IMR-90 (cell line): ENCODE data around the gene ATF1. TPM values are rescaled to one million over a fixed set of nuclear protein-coding genes. Genes with fewer than 3 reads are reported as not detected.

Experiments used
- ATAC-seq: fragments of 200-7000 bp; cut with Tn5 transposase; 2 replicates; pipeline ENCODE4 v1.9.1; 2020; ENCODE audit warnings: low read depth, mild to moderate bottlenecking, moderate library complexity
- BruUV-seq: library from RNA; stranded (reverse); fragments of 400-500 nt; replicated peaks from 2 replicates; lab custom pipeline; 2021; lab: Mats Ljungman, UMichigan
- CTCF ChIA-PET: fragments of 300-600 bp; formaldehyde crosslinking; extraction: SDS; loops from one replicate; lab custom pipeline; 2021; ENCODE audit warnings: antibody characterized with exemption; lab: Yijun Ruan, JAX
- POLR2A ChIA-PET: fragments of 300-600 bp; sonication (Branson Sonifier 250); formaldehyde crosslinking; loops from one replicate; lab custom pipeline; 2022; ENCODE audit warnings: antibody characterized with exemption; ENCODE audit not compliant: unreplicated experiment; lab: Charles Lee
- DNase-seq: peaks from one replicate; pipeline ENCODE4 v3.0.0; 2013
- H2AFZ ChIP-seq: replicated peaks from 2 replicates; pipeline ENCODE3; 2013; ENCODE audit warnings: low read length, mild to moderate bottlenecking; ENCODE audit not compliant: poor library complexity
- H2AK5ac ChIP-seq: 2 replicates; pipeline ENCODE4 v1.6.1; 2013; ENCODE audit warnings: low read depth, low read length, inconsistent platforms
- H2AK9ac ChIP-seq: replicated peaks from 2 replicates; pipeline ENCODE3; 2013; ENCODE audit warnings: mild to moderate bottlenecking, low read depth, low read length, moderate library complexity; ENCODE audit not compliant: poor library complexity
- H2BK120ac ChIP-seq: 2 replicates; pipeline ENCODE4 v1.6.1; 2013; ENCODE audit warnings: low read depth, low read length, inconsistent platforms
- H2BK15ac ChIP-seq: 3 replicates; pipeline ENCODE4 v1.6.1; 2013; ENCODE audit warnings: low read depth, low read length, inconsistent platforms
- H2BK20ac ChIP-seq: 2 replicates; pipeline ENCODE4 v1.6.1; 2013; ENCODE audit warnings: low read depth, mild to moderate bottlenecking, inconsistent platforms, low read length, moderate library complexity
- H2BK5ac ChIP-seq: 2 replicates; pipeline ENCODE4 v1.6.1; 2013; ENCODE audit warnings: mild to moderate bottlenecking, low read depth, low read length, inconsistent platforms; ENCODE audit not compliant: poor library complexity, severe bottlenecking
- H3K14ac ChIP-seq: replicated peaks from 2 replicates; pipeline ENCODE4 v1.6.1; 2013; ENCODE audit warnings: low read depth, low read length, inconsistent platforms
- H3K18ac ChIP-seq: 2 replicates; pipeline ENCODE4 v1.6.1; 2013; ENCODE audit warnings: low read depth, low read length, control low read depth
- H3K23ac ChIP-seq: 2 replicates; pipeline ENCODE4 v1.6.1; 2013; ENCODE audit warnings: low read depth, low read length, inconsistent platforms
- H3K27ac ChIP-seq: 2 replicates; pipeline ENCODE4 v1.5.1; 2013; ENCODE audit warnings: mild to moderate bottlenecking, control low read depth, low read length; ENCODE audit not compliant: insufficient read depth
- H3K27me3 ChIP-seq: 2 replicates; pipeline ENCODE4 v1.6.1; 2013; ENCODE audit warnings: low read length; ENCODE audit not compliant: control insufficient read depth, insufficient read depth
- H3K36me3 ChIP-seq: 2 replicates; pipeline ENCODE4 v1.6.1; 2013; ENCODE audit warnings: low read length, mixed read lengths; ENCODE audit not compliant: control insufficient read depth, insufficient read depth
- H3K4ac ChIP-seq: 2 replicates; pipeline ENCODE4 v1.6.1; 2013; ENCODE audit warnings: low read depth, low read length, inconsistent platforms
- H3K4me1 ChIP-seq: 2 replicates; pipeline ENCODE4 v1.6.1; 2013; ENCODE audit warnings: low read length, mixed read lengths; ENCODE audit not compliant: control insufficient read depth, insufficient read depth
- H3K4me2 ChIP-seq: 2 replicates; pipeline ENCODE4 v1.6.1; 2013; ENCODE audit warnings: low read depth, mild to moderate bottlenecking, control low read depth, low read length, moderate library complexity
- H3K4me3 ChIP-seq: 2 replicates; pipeline ENCODE4 v1.5.1; 2013; ENCODE audit warnings: low read depth, mild to moderate bottlenecking, control low read depth, low read length, moderate library complexity; ENCODE audit not compliant: insufficient read depth
- H3K56ac ChIP-seq: 2 replicates; pipeline ENCODE4 v1.6.1; 2013; ENCODE audit warnings: low read length, inconsistent platforms; ENCODE audit not compliant: insufficient read depth; ENCODE audit errors: extremely low read depth
- H3K79me1 ChIP-seq, 2 experiments: 2 replicates each; pipeline ENCODE4 v1.6.1; 2013; ENCODE audit warnings: low read length in 2 of 2, inconsistent platforms in 1 of 2, low read depth in 1 of 2
- H3K9ac ChIP-seq: 2 replicates; pipeline ENCODE4 v1.6.1; 2013; ENCODE audit warnings: low read depth, low read length, control low read depth
- H3K9me1 ChIP-seq: 2 replicates; pipeline ENCODE4 v1.6.1; 2013; ENCODE audit warnings: low read length, inconsistent platforms; ENCODE audit not compliant: insufficient read depth
- H3K9me3 ChIP-seq: 2 replicates; pipeline ENCODE4 v1.6.1; 2013; ENCODE audit warnings: low read length; ENCODE audit not compliant: control insufficient read depth, insufficient read depth
- H4K20me1 ChIP-seq: 2 replicates; pipeline ENCODE4 v1.6.1; 2013; ENCODE audit warnings: low read length, inconsistent platforms; ENCODE audit not compliant: insufficient read depth
- H4K5ac ChIP-seq: 2 replicates; pipeline ENCODE4 v1.6.1; 2013; ENCODE audit warnings: mild to moderate bottlenecking, low read depth, low read length, control low read depth
- H4K8ac ChIP-seq, 2 experiments: 2 replicates each; pipeline ENCODE4 v1.6.1; 2013; ENCODE audit warnings: low read depth in 2 of 2, low read length in 2 of 2, control low read depth in 1 of 2, inconsistent platforms in 1 of 2
- H4K91ac ChIP-seq: 2 replicates; pipeline ENCODE4 v1.6.1; 2013; ENCODE audit warnings: low read depth, low read length, inconsistent platforms; ENCODE audit not compliant: insufficient read depth
- BHLHE40 ChIP-seq: fragments of 150-350 bp; IDR thresholded peaks from 2 replicates; pipeline ENCODE4 v1.6.1; 2016; ENCODE audit warnings: mild to moderate bottlenecking, low read depth, low read length
- CEBPB ChIP-seq: IDR thresholded peaks from 2 replicates; pipeline ENCODE4 v1.6.1; 2012; ENCODE audit warnings: low read depth, low read length, improper control_type of control experiment
- FOS ChIP-seq: fragments of 150-350 bp; IDR thresholded peaks from 2 replicates; pipeline ENCODE4 v1.6.1; 2016; ENCODE audit warnings: low read depth, low read length
- MAFK ChIP-seq: IDR thresholded peaks from 2 replicates; pipeline ENCODE4 v1.6.1; 2012; ENCODE audit warnings: low read depth, low read length, improper control_type of control experiment
- MXI1 ChIP-seq: IDR thresholded peaks from 2 replicates; pipeline ENCODE4 v1.6.1; 2012; ENCODE audit warnings: low read depth, mild to moderate bottlenecking, low read length, moderate library complexity, borderline replicate concordance
- NFE2L2 ChIP-seq: fragments of 150-350 bp; IDR thresholded peaks from 2 replicates; pipeline ENCODE4 v1.6.1; 2016; ENCODE audit warnings: low read depth, mild to moderate bottlenecking, low read length
- POLR2A ChIP-seq: IDR thresholded peaks from 2 replicates; pipeline ENCODE4 v1.6.1; 2012; ENCODE audit warnings: mild to moderate bottlenecking, low read depth, low read length
- RAD21 ChIP-seq: IDR thresholded peaks from 2 replicates; pipeline ENCODE4 v1.6.1; 2012; ENCODE audit warnings: low read length, improper control_type of control experiment
- RCOR1 ChIP-seq: IDR thresholded peaks from 2 replicates; pipeline ENCODE4 v1.6.1; 2012; ENCODE audit warnings: mild to moderate bottlenecking, low read length, improper control_type of control experiment; ENCODE audit not compliant: insufficient replicate concordance
- RFX5 ChIP-seq: IDR thresholded peaks from 2 replicates; pipeline ENCODE4 v1.8.0; 2012; ENCODE audit warnings: low read depth, mild to moderate bottlenecking, low read length, moderate library complexity
- SMC3 ChIP-seq: fragments of 150-350 bp; IDR thresholded peaks from 2 replicates; pipeline ENCODE4 v1.6.1; 2016; ENCODE audit warnings: low read depth, mild to moderate bottlenecking, antibody characterized with exemption, low read length, moderate library complexity
- WGBS, 2 experiments: methylation state at CpG; one replicate each; pipeline versions ENCODE4 v1.1.5 to v1.1.7; 2013; ENCODE audit warnings: missing lambda C conversion rate in 2 of 2; ENCODE audit not compliant: insufficient read length in 1 of 2; ENCODE audit errors: extremely low coverage in 2 of 2; 5-methylcytosine and 5-hydroxymethylcytosine counted together
- dilution Hi-C: fragments of 300-500 bp; cut with HindIII; formaldehyde crosslinking; loops from one replicate; pipeline ENCODE4 v1.14.3; 2018; ENCODE audit warnings: low sequenced_read_pairs; ENCODE audit not compliant: unreplicated experiment
- in situ Hi-C: fragments of 300-500 bp; cut with MboI; formaldehyde crosslinking; loops from 3 replicates; pipeline ENCODE4 v1.14.3; 2019; ENCODE audit warnings: low sequenced_read_pairs, inconsistent platforms, mixed read lengths
- intact Hi-C: fragments of 100-400 bp; cut with micrococcal nuclease; formaldehyde crosslinking; loops from 2 replicates; pipeline ENCODE4 v1.10.0; 2022
- polyA plus RNA-seq, 3 experiments: library from polyadenylated mRNA; depleted of rRNA; stranded (reverse); fragments of >200 nt; gene quantifications; 2 replicates each; pipeline ENCODE4 v1.2.3, GENCODE V29; 2012; ENCODE audit warnings: low replicate concordance in 1 of 3
- total RNA-seq: library from RNA; depleted of rRNA; stranded (reverse); fragments of >200 nt; gene quantifications from 2 replicates; pipeline ENCODE4 v1.2.3, GENCODE V29; 2012
- TF ChIP-seq, protein P1 (sequence below): conservative IDR thresholded peaks from 2 replicates; pipeline ENCODE4 v1.5.1; 2012; ENCODE audit warnings: mild to moderate bottlenecking, low read depth, low read length, improper control_type of control experiment
- TF ChIP-seq, protein P2 (sequence below): fragments of 150-350 bp; IDR thresholded peaks from 2 replicates; pipeline ENCODE4 v1.6.1; 2017; ENCODE audit warnings: mild to moderate bottlenecking, antibody characterized with exemption, low read length, low read depth
- TF ChIP-seq, protein P3 (sequence below): fragments of 150-350 bp; IDR thresholded peaks from 2 replicates; pipeline ENCODE4 v1.6.1; 2016; ENCODE audit warnings: low read depth, mild to moderate bottlenecking, low read length, moderate library complexity, borderline replicate concordance

ATF1 gene
- total and polyA plus RNA-seq, 2 of the 4 experiments (the other 2 are of a cell fraction) = 20.6 to 24.0 TPM

DNA sequence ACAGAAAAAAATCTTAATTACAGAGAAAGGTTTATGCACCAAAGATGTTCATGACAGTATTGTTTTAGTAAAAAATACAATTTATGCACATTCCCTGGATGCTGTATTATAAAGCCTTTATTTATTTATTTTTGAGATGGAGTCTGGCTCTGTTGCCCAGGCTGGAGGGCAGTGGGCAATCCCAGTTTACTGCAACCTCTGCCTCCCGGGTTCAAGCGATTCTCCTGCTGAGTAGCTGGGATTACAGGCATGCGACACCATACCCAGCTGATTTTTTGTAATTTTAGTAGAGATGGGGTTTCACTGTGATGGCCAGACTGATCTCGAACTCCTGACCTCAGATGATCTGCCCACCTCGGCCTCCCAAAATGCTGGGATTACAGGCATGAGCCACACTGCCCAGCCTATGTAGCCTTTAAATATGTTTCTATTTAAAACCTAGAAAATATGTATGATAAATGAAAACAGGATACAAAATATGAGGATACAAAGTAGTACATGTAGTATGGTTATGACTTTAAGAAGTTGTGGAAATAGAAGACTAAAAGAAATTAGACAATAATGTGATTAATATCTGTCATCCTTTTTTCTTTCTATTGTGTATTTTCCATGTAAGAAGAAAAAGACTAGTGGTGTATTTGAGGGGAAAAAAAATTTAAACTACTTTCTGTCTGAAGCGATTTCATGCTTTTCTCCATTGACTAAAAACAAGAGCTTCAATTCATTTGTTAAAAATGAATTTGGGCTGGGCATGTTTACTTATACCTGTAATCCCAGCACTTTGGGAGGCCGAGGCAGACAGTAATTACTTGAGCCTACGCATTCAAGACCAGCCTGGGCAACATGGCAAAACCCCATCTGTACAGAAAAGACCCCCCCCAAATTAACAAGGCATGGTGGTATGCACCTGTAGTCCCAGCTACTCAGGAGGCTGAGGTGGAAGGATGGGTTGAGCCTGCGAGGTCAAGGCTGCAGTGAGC lies 13.1 kb downstream of the ATF1 start:
- H2BK120ac ChIP-seq = no peak overlapping the region
- H2AK9ac ChIP-seq = no peak overlapping the region
- no peak overlapping the region for H2AFZ ChIP-seq
- DNase-seq (no peak), ATAC-seq (no peak)
- ChIA-PET CTCF (interaction anchor here (0.7 kb wide), 1 partner anchor 204 kb away, joined by 4 read pairs; no protein-coding TSS in a partner anchor), POLR2A (interaction anchor here (0.6 kb wide), 1 partner anchor 12 kb away, joined by 4 read pairs; no protein-coding TSS in a partner anchor)
- dilution Hi-C loops (no loop called here), intact Hi-C loops (no loop called here), in situ Hi-C loops (no loop called here)
- no peak overlapping the region for H3K4me3 ChIP-seq
- peaks cover 3% of the 10 kb centered on the region for H4K20me1 ChIP-seq
- H4K5ac ChIP-seq = no peak overlapping the region
- H3K9me3 ChIP-seq = no peaks in the 10 kb centered on the region
- H4K91ac ChIP-seq = no peak overlapping the region
- H3K79me1 ChIP-seq = peaks cover 32 to 67% of the 10 kb centered on the region in 2 experiments
- 100% methylated on average over 2 of the region's 9 CpGs; no CpG with 5 or more reads in 1 of the 2 experiments for whole genome bisulfite sequencing, 2 experiments
- H4K8ac ChIP-seq = no peak overlapping the region
- no peak overlapping the region for H3K14ac ChIP-seq
- peaks cover 6% of the 10 kb centered on the region; the same call in 1 of the 2 replicates for H3K36me3 ChIP-seq
- H3K23ac ChIP-seq = no peak overlapping the region
- no peak overlapping the region for H3K27ac ChIP-seq
- no peak overlapping the region for H2AK5ac ChIP-seq
- no peak overlapping the region for H3K4ac ChIP-seq
- H2BK5ac ChIP-seq = no peak overlapping the region
- no peak overlapping the region for H3K9ac ChIP-seq
- no peak overlapping the region for H3K18ac ChIP-seq
- peaks cover 3% of the 10 kb centered on the region; the same call in 1 of the 2 replicates for H3K9me1 ChIP-seq
- BruUV-seq = no TSS peak
- H3K4me2 ChIP-seq = no peak overlapping the region
- no peak overlapping the region for H3K56ac ChIP-seq
- no peaks in the 10 kb centered on the region for H3K27me3 ChIP-seq
- no peak for TF ChIP-seq MXI1
- no peak for TF ChIP-seq NFE2L2
- TF ChIP-seq, protein P1, sequence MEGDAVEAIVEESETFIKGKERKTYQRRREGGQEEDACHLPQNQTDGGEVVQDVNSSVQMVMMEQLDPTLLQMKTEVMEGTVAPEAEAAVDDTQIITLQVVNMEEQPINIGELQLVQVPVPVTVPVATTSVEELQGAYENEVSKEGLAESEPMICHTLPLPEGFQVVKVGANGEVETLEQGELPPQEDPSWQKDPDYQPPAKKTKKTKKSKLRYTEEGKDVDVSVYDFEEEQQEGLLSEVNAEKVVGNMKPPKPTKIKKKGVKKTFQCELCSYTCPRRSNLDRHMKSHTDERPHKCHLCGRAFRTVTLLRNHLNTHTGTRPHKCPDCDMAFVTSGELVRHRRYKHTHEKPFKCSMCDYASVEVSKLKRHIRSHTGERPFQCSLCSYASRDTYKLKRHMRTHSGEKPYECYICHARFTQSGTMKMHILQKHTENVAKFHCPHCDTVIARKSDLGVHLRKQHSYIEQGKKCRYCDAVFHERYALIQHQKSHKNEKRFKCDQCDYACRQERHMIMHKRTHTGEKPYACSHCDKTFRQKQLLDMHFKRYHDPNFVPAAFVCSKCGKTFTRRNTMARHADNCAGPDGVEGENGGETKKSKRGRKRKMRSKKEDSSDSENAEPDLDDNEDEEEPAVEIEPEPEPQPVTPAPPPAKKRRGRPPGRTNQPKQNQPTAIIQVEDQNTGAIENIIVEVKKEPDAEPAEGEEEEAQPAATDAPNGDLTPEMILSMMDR = no peak
- TF ChIP-seq CEBPB = no peak
- TF ChIP-seq FOS = no peak
- TF ChIP-seq, protein P2, sequence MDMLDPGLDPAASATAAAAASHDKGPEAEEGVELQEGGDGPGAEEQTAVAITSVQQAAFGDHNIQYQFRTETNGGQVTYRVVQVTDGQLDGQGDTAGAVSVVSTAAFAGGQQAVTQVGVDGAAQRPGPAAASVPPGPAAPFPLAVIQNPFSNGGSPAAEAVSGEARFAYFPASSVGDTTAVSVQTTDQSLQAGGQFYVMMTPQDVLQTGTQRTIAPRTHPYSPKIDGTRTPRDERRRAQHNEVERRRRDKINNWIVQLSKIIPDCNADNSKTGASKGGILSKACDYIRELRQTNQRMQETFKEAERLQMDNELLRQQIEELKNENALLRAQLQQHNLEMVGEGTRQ = no peak
- no peak for TF ChIP-seq RCOR1
- no peak for TF ChIP-seq MAFK
- TF ChIP-seq BHLHE40 = no peak
- TF ChIP-seq SMC3 = no peak
- TF ChIP-seq POLR2A = no peak
- no peak for TF ChIP-seq RAD21
- TF ChIP-seq, protein P3, sequence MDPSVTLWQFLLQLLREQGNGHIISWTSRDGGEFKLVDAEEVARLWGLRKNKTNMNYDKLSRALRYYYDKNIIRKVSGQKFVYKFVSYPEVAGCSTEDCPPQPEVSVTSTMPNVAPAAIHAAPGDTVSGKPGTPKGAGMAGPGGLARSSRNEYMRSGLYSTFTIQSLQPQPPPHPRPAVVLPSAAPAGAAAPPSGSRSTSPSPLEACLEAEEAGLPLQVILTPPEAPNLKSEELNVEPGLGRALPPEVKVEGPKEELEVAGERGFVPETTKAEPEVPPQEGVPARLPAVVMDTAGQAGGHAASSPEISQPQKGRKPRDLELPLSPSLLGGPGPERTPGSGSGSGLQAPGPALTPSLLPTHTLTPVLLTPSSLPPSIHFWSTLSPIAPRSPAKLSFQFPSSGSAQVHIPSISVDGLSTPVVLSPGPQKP = no peak
- TF ChIP-seq RFX5 = no peak
- H3K4me1 ChIP-seq = 0 out of 2 replicates have a peak, but pooled peaks cover 3% of the 10 kb centered on the region
- no peak overlapping the region for H2BK15ac ChIP-seq
- H2BK20ac ChIP-seq = no peak overlapping the region
